GM19099 (cell line): ENCODE data around the gene VEPH1.

Source experiments
- POLR2A ChIP-seq: IDR thresholded peaks from 3 replicates; pipeline ENCODE4 v1.6.1; 2011; ENCODE audit warnings: low read depth; ENCODE audit not compliant: insufficient read length; ENCODE audit errors: extremely low read depth

VEPH1 gene

DNA sequence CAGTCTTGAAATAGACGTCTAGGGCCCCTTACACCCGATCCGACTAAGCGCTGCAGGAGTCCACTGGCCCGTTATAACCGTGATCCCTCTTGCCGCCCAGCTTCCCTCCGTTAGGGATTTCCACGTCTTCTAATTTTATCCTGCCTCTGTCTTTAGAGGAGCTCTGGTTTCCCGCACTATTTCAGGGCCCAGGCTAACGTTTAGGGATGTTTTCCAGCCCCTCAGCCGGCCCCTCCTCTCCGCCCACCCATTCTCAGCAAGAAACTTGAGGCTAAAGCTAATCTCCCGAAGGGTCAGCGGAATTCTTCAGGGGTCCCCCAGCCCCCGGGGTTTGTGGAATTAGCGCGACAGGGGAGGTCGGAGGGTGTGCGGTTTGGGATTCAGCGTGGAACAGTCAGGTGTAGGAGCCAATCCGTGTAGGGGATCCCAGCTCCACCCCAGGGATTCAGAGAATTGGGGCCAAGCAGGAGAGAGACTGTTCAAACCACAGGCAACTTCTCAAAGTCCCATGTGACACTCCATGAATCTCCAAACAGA lies 65.0 kb downstream of the VEPH1 start:
- no peak for TF ChIP-seq POLR2A

DNA sequence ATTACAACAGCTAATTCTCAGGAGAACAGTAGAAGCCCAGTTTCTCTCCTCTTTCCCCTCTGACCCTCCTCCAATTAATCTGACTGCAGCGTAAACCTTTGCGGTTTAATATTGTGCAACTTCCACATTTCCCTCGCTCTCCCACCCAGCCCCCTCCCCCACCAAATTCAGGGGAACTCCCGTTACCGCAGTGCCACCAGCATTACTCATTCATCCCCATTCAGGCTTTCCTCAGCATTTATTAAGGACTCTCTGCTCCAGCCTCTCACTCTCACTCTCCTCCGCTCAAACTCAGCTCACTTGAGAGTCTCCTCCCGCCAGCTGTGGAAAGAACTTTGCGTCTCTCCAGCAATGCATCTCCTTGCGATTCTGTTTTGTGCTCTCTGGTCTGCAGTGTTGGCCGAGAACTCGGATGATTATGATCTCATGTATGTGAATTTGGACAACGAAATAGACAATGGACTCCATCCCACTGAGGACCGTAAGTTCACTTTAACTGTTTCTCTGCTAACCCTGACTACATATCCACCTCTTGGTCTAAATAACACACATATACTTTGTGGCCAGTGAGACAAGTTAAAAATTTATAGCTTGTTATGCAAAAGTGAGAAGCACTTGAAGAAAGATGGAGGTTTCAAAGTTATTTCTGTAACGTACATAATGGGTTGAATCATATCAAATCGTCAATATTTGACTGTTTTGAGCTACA lies 66.5 kb downstream of the VEPH1 start, which contains the start of gene PTX3:
PTX3 (plus strand) TSS at position 268 of the 709 bp plus-strand sequence; CDS start at position 352, 84 bp downstream.
- no peak for TF ChIP-seq POLR2A

DNA sequence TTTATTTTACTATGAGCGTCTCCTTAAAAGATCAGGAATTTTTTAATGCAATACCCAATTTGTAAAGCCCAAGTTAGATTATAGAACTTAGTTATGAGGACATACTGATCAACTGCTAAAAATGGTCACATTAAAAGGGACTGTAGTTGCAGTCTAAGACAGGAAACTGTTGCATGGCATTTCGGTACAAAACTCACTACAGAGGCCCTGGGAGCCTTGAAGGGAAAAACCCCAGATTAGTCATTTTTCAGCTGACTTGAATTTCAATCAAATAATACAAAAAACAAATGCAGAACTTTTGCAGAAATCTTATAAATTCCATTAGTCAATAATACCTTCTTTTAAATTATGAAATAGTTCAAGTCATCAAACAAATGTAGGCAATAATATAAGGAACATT lies 73.5 kb downstream of the VEPH1 start:
- no peak for TF ChIP-seq POLR2A

DNA sequence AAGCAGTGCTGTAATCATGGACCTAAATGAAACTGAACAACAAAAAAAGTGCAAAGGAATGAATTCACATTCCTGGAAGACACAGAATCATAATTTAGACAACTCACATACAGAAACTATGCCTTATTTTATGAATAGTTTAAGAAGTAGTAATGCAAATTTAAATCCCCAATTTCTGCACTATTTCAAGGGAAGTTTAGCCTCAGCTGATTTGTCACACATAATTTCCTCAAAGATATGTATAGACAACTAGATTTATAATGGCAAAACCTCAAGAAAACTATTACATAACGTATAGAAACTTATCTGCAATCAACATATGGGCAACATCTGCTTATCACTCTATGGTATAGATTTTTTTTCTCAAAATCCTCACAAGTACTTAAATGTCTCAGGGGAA lies 74.4 kb downstream of the VEPH1 start:
- no peak for TF ChIP-seq POLR2A

DNA sequence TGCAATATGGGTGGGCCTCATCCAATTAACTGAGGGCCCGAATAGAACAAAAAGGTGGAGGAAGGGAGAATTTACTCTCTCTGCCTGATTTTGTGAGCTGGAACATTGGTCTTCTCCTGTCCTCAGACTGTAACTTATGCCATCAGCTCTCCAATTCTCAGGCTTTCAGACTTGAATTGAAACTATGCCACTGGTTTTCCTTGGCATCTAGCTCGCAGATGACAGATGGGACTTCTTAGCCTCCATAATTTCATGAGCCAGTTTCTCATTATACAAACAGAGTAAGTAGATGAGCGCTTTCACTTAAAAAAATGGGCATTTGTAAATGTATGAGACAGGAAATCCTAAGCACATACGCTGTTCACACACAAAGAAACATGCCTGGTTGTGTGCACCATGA lies 75.3 kb downstream of the VEPH1 start:
- no peak for TF ChIP-seq POLR2A

GRCh38 chr3:157423337-157423736 lies 79.9 kb downstream of the VEPH1 start:
- TF ChIP-seq POLR2A = no peak

DNA sequence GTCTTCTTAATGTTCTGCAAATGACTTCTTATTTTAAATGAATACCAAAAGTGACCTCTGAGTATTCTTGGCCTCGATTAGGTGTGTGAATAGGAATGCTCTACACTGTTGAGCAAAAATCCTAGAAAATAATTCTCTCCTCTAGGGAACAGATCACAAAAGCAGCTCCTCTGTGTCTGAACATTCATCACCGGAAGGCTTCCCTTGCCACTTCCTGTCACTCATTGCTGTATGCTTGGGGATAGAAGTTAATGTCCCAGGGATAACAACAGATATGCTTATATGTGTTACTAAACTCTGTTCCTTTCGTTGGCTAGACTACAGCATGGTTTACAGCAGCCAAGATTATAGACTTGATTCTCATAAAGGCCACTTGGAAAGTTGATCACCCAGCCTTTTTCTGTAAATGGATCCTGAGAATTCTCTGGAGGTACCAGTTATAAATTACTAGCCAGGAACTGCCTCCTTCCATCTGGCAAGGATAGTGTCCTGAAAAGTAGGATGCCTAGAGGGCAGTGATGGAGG lies 82.5 kb downstream of the VEPH1 start:
- TF ChIP-seq POLR2A = no peak

GRCh38 chr3:157418104-157418503 lies 85.1 kb downstream of the VEPH1 start:
- no peak for TF ChIP-seq POLR2A

GRCh38 chr3:157417247-157417646 lies 86.0 kb downstream of the VEPH1 start:
- no peak for TF ChIP-seq POLR2A

- TF ChIP-seq POLR2A = no peak
Measured at GRCh38 chr3:157416347-157417087, 86.7 kb downstream of the VEPH1 start.

GRCh38 chr3:157414861-157415260 lies 88.4 kb downstream of the VEPH1 start:
- no peak for TF ChIP-seq POLR2A

- TF ChIP-seq POLR2A = no peak
Measured at GRCh38 chr3:157412323-157412855, 90.8 kb downstream of the VEPH1 start.

DNA sequence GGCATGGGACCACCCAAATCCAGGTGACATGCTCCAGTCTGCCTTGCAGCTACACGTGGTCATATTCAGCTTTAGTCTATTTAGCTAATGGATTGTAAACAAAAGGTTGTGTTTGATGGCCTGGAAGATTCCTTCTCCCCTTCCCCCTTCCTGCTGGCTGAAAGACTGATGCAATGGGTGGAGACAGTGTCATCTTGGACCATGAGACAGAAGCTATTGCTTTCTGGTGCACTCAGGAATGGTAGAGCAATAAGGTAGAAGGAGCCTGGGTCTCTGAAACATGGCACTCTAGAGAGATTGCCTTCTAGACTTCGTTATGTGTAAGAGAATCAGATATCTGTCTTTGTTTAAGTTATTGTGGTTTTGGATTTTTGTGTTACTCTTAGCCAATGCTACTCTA lies 92.3 kb downstream of the VEPH1 start:
- no peak for TF ChIP-seq POLR2A

- no peak for TF ChIP-seq POLR2A
Measured at GRCh38 chr3:157409516-157409915, 93.7 kb downstream of the VEPH1 start.

- TF ChIP-seq POLR2A = no peak
Measured at GRCh38 chr3:157408499-157409149, 94.6 kb downstream of the VEPH1 start.
